CD4-positive, alpha-beta T cell treated with Interferon gamma for 1 hour (primary cell): ENCODE measurements around the gene SLC25A48.

ENCODE experiments used
- DNase-seq: peaks from one replicate; pipeline ENCODE4 v3.0.0-alpha.2; 2020

The SLC25A48 gene

DNA sequence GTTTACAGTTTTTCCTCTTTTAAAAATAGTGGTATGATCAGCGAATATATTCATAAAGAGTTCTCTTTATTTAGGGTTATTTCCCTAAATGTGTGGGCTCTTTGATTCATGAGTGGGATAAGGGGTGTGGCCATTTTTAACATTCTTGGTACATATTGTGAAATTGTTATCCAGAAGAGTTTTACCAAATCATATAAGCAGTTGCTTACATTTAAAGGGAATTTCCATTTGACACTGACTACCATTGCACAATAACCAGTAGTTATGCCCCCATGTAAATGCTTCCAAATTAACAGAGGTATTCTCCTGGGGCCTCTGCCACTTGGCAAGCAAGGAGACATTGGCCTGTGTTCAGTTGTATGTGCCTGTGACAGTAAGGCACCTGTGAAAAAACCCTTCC is 27.2 kb downstream of the SLC25A48 start:
- DNase-seq = no peak

DNA sequence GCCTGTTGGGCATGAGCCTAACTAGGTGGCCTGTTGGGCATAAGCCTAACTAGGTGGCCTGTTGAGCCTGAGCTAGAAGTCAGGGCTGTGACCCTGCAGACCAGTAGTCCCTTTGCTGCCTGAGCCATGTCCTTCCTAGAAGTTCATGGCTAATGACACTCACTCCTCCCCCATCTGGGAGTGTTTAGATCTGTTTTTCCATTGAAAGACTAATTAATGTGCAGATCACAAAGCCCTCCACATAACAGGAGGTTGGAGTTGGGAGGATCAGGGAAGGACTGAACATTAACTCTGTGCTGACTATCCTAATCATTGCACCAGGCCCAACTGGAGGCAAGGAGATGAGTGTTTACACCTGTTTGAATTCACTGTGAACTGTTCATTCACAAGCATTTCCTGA is 27.6 kb downstream of the SLC25A48 start:
- no peak for DNase-seq

DNA sequence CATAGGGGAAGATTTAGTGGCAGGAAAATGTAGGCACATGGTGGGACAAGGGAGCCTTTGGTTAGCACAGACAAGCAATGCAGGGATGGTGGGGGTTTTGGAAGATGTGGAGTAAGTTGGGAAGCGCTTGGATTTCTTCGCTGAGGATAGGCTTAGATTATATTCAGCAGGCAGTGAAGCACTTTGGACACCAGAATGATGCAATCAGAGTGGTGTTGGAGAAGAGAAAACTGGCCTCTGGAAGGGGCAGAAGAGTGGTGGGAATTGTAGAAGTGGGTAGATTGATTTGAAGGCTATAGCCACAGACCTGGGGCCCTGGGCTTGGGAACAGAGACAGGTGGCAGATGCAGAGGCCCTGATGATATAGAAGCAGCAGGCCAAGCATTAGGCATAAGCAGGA is 28.3 kb downstream of the SLC25A48 start:
- no peak for DNase-seq

DNA sequence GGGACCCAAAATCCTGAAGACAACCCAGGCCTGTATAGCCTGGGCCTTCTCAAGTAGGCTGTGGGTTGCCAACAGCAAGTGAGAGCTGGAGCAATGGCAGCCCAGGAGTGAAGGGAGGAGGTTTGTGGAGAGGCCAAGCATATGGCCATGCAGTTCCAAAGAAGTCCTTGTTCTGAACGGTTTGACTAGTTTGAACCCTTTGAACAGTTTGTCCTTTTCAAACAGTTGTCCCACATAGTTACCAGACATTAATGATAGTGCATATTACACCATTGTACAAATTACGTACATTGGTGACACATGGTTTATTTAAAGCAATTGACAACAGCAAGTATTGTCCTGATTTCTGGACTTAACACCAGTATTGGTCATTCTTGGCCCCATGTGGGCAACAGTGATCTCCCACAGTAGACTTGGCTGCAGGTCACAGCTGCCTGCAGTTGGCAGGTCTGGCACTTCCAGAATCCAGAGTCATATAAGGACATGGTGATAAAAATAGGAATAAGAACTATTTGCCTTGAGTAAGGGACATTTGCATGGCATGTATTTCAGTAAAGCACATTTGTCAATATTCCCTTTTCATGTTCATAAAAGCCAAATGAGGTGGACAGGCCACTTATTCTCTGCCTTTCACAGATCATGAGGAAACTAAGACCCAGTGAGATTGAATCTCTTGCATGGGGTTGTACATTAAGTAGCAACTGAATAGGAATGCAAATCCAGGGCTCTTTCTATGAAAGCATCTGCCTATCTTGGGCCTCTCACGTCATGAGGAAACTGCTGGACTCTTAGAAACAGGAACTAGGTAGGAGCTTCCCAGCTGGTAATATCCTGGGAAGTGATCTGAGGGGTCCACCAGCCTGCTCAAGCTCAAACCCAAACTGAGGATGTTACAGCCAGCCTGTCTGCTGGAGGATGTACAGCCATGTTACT is 30.3 kb downstream of the SLC25A48 start:
- no peak for DNase-seq

DNA sequence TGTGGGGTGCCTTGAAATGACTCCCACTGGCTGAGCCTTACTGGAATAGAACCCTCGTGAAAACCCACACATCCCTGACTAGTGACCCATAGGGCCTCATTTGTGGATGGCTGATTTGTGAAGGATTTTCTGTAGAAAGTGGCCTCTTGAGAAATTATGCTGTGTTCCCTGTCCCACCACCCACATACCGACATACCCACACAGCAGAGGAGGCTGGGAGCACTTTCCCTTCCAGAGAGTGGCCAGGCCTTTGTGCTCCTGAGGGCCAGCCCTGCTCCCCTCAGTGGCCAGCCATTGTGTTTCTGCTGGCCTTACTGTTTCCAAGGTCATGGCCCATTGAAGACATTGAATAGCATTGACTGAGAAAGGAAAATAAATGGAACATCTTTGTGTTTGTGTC is 31.6 kb downstream of the SLC25A48 start:
- DNase-seq = no peak

DNA sequence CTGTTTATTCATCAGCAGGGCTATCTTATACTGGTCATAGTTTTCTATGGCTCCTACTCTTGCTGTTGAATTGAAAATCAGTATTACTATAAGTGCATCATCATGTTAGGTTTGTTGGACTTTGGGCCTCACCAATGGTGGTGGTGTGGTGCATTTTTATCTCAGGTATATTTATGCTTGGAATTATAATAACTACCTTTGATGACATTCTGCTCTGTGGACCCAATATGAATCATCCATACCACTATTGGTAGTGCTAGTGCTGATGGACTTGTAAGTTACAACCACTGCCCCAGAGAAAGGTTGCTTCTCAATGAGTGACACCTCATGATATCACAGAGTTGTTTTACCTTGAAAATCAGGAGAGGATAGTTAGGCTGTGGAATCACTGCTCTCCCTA is 33.1 kb downstream of the SLC25A48 start:
- DNase-seq = no peak

DNA sequence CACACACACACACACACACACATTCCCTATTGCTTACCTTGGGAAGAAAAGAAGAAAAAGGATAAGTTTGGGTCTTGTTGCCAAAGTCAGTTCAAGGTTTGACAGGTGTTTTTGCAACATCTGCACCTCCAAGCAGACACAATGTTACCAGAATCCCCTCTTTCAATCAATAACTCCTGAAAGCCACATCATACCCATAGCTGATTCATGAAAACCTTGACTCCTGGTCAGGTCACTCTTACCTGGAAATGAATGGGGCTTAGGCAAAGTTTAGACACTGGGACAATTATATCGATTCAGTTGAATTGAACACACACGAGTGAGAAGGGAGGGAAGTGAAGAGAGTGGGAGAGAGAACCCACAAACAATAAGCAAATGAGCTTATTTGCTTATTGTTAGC is 34.2 kb downstream of the SLC25A48 start:
- DNase-seq = no peak

DNA sequence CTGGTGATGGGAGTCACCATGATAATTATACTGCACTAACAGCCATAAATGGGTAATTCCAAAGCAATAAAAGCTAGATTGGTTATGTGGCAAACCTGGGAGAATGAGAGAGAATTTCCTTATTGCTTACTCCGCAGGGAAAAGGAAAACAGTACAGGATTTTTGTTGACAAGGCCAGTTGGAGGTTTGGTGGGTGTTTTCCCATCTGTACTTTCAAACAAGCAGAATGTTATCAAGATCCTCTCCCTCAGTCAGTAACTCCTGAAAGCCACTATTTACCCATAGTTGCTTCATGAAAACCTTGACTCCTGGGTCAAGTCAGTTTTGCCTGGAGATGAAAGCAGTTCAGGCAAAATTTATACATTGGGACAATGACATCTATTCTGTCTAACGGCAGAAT is 34.8 kb downstream of the SLC25A48 start:
- no peak for DNase-seq

DNA sequence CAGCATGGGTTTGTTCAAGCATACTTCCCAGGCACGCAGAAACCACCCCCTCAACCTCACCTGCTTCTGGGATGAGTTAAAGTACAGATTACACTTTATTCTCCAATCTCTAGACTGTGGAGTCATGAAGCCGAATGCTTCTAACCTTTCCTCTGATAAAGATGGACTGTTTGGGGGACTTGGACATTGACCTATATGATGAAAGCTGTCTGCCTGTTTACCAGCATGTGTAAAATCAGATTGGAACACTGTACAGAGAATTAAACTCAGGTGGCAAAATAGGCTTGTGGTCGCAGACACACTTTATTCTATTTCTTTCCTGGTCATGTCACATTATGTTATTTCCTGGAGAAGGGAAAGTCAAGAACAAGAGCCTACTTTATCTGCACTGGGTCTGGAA is 35.5 kb downstream of the SLC25A48 start:
- DNase-seq = no peak

DNA sequence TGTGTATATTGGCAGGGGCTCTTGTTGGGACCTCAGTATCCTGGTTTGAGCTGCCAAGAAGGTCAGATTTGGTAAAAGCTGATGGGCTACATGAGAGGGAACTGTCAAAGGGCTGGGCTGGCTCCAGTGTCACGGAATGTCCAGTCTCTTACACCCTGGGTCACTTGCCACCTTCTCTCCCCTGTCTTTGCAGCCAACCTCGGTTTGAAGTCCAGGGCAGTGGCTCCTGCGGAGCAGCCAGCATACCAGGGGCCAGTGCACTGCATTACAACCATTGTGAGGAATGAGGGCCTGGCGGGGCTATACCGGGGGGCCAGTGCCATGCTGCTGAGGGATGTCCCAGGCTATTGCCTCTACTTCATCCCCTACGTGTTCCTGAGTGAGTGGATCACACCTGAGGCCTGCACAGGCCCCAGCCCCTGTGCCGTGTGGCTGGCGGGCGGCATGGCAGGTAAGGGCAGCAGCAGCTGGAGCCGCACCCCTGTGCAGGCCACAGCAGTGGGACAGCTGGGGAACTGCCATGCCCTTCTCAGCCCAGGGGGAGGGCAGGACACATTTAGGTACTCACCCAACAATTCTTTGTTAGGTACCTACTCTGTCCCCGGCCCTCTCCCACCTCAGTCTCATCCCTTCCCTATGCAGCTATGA is 36.9 kb downstream of the SLC25A48 start:
- DNase-seq = no peak

DNA sequence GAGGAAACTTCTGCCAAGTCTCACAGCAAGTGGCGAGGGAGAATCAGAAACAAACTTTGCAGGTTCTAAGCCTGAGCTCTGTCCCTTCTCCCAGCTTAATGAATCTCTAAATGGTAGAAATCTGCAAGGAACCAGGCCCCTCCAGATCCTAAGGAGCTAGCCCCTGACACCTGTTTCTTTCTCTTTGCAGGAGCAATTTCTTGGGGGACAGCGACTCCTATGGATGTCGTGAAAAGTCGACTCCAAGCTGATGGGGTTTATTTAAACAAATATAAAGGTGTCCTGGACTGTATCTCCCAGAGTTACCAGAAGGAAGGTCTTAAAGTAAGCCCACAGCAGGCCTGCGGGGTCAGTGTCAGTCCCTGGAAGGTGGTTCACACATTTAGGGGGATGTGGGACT is 39.4 kb downstream of the SLC25A48 start:
- DNase-seq = no peak

DNA sequence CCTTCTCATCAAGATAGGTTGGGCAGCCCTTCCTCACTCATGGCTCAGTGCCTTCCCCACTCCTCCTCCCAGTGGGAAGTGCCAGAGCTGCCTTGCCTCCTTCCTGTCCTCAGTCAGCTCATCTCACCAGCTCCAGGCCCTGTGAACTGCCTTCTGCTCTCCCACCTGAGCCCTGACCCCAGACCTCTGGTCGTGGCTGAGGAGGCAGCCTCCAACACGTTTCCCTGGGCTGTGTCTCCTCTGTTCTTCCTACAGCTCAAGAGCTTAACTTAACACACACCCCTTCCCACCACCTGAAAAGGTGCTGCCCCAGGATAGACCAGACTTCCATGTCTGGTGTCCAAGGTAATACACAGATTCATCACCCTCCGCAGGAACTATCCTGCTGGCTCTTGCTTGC is 40.0 kb downstream of the SLC25A48 start:
- DNase-seq = no peak

DNA sequence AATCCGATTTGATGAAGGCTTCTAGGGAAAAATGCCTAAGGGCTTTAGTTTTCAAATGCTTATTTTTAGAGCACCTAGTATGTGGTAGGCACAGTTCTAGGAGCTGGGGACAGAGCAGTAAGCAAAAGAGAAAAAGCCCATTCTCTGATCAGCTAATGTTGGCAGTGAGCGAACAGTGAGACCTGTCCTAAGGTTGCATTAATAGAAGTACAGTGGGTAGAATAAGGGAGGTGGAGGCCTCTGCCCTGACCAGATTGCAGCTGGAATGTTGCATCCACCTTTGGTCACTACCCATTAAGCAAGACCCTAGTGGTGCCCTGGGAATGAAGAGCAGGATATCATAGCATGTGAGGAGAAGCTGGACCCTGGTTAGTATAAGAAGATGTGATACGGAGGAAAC is 41.1 kb downstream of the SLC25A48 start:
- DNase-seq = no peak

DNA sequence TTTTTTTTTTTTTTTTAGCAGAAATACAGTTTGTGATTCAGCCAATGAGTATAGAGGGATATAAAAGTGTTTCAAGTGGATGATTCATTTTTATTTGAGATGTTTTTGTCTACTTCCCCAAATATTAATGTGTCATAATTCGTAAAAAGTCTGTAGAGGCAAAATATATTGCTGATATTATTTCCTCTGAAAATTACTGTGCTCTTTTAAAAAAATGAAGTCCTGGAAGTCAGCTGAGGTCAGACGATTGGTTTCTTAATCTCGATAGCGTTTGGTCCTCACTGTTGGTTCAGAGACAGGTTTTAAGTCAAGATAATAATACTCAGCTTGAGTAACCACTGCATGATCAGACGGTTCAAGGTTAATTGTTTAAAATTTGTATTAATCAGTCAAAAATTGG is 41.7 kb downstream of the SLC25A48 start:
- DNase-seq = no peak

DNA sequence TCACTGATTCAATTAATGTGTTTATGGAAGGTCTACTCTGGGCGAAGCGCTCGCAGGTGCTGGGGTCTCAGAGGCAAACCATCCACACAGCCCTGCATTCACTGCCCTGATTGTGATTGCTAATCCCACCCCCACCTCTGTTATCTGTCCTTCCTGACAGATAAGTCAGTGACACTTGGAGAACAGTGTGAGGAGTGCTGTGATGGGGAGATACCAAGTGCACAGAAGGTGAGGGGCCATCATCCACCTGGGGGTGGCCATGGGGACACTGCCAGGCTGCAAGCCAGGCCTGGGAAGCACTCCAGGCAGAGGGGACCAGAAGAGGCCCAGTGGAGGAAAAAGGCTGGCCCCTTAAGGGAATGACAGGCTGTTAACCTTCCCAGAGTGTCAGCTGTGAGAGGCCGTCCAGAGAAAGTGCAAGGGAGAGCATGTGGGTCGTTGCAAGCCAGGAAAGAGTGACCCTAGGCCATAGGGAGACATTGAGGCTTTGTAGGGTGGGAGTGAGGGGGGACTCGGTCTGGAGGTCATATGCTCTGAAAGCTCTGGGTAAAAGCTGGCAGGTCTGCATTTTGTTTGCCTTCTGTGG is 43.2 kb downstream of the SLC25A48 start:
- no peak for DNase-seq

DNA sequence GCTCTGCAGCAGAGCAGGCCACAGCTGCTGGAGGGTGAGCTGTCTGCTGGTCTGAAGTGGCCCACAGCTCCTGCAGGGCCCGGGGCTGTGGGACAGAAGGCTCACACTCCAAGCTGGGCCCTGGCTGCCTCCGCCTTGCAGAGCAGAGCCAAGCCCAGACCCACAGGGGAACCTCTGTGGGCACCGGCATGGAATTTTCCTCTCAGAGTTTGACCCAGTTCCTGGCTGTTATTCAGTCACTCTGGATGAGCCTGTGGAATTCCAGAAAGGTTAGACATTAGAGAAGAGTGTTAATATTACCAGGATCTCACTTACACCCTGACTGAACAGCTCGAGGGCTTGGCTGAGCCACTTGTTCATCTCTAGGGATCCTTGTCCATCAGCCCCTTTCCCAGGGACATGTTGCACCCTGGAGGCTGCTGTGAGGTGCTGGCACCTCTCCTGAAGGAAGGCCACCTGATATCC is 43.7 kb downstream of the SLC25A48 start:
- DNase-seq = no peak

DNA sequence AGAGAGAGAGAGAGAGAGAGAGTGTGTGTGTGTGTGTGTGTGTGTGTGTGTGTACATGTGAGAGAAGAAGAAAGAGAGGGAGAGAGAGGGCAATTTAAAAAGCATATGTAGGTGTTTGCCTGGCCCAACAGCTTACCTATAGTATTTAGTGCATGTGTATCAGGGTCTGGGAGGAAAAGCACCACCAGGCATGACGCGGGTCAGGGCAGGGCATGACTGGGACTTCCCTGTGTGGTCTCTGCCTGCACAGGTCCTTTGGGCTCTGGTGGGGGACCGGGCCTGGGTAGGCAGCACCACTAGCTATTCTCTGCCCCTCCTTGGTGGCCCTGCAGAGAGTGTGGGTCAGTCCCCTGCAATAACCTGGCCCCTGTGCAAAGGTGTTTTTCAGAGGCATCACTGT is 45.1 kb downstream of the SLC25A48 start:
- no peak for DNase-seq

DNA sequence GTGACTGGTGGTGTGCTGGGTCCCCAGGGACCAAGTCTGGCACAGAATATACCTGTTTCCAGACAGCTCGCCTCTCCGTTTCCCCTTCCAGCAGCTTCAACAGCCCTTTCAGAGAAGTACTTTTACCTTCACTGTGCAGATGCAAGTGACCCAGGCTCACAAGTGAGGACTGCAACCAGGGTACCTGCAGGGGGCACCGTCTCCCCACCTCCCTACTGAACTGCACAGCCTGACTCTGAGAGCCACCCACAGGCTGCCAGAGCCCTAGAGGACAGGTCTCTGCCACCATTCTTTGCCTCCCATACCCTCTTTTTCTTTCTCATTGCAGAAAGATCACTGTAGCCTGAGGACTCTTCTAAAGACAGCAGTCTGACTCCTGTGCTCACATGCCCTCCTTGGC is 45.8 kb downstream of the SLC25A48 start:
- DNase-seq = no peak

DNA sequence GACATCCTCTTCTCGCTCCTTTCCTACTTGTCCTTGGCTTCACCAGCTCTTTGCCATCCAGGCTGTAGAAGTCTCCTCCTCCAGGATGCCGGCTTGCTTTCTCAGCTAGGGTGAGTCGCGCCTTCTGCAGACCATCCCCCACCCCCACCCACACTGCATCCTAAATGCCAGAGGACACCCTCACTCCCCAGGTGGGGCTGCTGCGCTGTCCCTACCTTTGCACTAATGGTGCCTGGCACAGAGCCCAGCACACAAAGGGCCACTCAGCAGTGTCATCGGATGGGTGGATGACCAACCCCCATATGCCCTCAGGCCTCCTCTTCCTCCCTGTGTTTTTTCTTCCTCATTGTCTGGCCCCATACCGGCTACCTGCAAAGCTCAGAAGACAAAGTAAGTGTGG is 46.3 kb downstream of the SLC25A48 start:
- DNase-seq = no peak

DNA sequence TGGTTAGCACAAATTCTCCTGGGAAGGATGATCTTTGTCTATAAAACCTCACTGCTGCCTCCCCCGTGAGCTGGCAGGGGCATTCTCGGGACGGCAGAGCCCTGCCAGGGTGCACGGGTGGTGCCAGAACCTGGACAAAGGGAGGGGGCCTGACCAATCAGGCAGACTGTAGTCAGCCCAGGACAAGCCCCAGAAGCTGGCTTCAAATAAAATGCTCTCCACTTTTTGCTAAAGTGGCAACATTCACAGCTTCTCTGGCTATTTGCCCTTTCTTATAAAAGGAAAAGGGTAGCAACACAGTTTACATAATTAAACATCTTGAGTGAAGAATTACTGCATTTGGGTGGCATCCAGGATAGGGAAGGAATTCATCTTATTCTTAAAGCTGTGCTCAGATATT is 46.8 kb downstream of the SLC25A48 start:
- no peak for DNase-seq

DNA sequence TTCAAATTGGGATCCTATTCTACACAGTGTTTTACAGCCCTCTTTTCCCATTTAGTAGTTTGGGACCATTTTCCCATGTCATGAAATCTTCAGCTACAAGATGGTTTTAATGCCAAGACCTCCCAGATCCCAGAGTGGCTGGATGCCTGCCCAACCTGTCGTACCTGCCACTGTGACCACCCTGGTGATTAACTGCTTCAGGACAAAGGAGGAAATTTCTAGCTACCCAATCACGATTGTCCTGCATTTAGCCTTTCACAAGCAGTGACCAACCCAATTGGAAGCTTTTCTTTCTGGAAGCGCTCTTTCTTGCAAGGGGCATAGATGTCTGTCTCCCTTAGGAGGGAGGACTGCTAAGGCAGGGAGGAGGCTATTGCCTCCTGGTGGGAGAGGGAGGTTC is 47.4 kb downstream of the SLC25A48 start:
- DNase-seq = no peak

DNA sequence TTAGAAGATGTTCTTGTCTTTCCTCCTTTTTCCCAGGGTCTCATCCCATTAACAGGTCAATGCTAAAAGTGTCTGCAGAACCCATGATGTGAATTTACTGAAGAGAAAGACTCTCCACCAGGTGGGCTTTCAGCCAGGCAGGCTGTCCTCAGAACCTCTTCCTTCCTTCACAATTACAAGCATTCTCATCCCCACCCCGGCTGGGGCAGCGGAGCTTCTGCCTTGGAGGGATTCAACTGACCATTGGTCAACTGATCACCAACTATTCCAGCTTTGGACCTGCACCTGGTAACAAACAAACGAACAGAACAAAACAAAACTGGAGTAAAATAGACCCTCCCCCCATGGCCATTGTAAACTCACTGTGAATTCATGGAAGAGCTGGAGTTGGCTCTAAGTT is 48.6 kb downstream of the SLC25A48 start:
- DNase-seq = no peak

DNA sequence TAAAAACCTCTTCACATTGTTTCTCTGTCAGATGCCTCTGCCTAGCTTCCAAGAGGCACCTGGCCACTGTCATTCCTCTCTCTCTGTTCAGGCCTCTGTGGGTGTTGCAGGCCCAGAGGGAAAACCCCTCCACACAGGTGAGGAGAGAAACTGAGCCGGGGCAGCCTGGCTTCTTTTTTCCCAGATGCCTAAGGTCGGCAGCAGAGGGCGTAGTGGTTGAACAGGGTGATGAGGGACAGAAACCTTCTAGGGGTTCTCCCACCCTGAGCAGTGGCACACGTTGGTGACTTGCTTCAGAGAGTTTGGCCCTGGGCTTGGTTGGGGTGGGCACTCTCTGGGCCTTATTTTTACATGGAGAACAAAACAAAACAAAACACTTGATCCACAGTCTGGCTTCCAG is 49.0 kb downstream of the SLC25A48 start:
- no peak for DNase-seq

DNA sequence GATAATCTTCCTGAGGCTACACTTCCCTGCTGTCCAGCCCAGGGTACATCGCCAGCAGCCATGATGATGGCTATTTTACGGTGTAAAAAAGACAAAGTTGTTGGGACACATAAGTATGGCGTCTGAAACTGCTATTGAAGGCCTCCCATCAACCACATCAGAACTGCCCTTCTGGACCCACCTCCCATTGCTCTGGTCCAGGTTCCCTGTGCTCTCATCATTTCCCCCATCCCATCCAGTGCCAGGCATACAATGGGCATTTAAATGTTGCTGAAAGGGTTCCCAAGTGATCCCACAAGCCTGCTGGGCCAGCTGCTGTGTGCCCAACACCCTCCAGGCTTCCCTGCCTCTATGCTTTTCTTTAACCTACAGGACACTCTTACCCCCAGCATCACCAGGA is 50.6 kb downstream of the SLC25A48 start:
- DNase-seq = no peak
